HL-60/S4 treated with phorbol 12-myristate 13-acetate at 8.2 ng/mL for 4 days and 3 days (cell line): ENCODE data around the gene COA8.

Experiments used
- in situ Hi-C: fragments of 300-500 bp; cut with MboI; formaldehyde crosslinking; loops from 2 replicates; pipeline ENCODE4 v1.15.0; 2022; ENCODE audit warnings: low sequenced_read_pairs

Gene COA8

GRCh38 chr14:103547941-103548462 lies 14.8 kb upstream of the COA8 start:
- in situ Hi-C loops = no loop called here

GRCh38 chr14:103548463-103549351 lies 14.1 kb upstream of the COA8 start:
- in situ Hi-C loops = no loop called here

GRCh38 chr14:103549361-103550311 lies 13.1 kb upstream of the COA8 start:
- in situ Hi-C loops = no loop called here

GRCh38 chr14:103550451-103551337 lies 12.1 kb upstream of the COA8 start:
- in situ Hi-C loops = no loop called here

GRCh38 chr14:103551338-103551762 lies 11.4 kb upstream of the COA8 start:
- in situ Hi-C loops = no loop called here

GRCh38 chr14:103552011-103552845 lies 10.5 kb upstream of the COA8 start:
- in situ Hi-C loops = no loop called here

GRCh38 chr14:103552846-103553210 lies 9.9 kb upstream of the COA8 start:
- in situ Hi-C loops = no loop called here

GRCh38 chr14:103555559-103556337 lies 7.0 kb upstream of the COA8 start:
- in situ Hi-C loops = no loop called here

- in situ Hi-C loops = no loop called here
Observed at GRCh38 chr14:103556946-103557758, 5.6 kb upstream of the COA8 start.

GRCh38 chr14:103558071-103558882 lies 4.5 kb upstream of the COA8 start:
- in situ Hi-C loops = no loop called here

- in situ Hi-C loops = no loop called here
Observed at GRCh38 chr14:103559766-103560165, 3.0 kb upstream of the COA8 start.

- in situ Hi-C loops = no loop called here
Observed at GRCh38 chr14:103560691-103561090, 2.1 kb upstream of the COA8 start.

GRCh38 chr14:103561381-103562178 lies 1.2 kb upstream of the COA8 start:
- in situ Hi-C loops = no loop called here

- in situ Hi-C loops = no loop called here
Observed at GRCh38 chr14:103562179-103562428, 656 bp upstream of the COA8 start.

- in situ Hi-C loops = no loop called here
Observed at GRCh38 chr14:103563226-103563620, 463 bp downstream of the COA8 start.

- in situ Hi-C loops = no loop called here
Observed at GRCh38 chr14:103563844-103564505, 1.2 kb downstream of the COA8 start.
